HepG2 (cell line): ENCODE data around the gene IL1RAP. TPM values are rescaled to one million over a fixed set of nuclear protein-coding genes. Genes with fewer than 3 reads are reported as not detected.

Experiments used
- E2F5 ChIP-seq: sonication (generic); formaldehyde crosslinking; conservative IDR thresholded peaks from 2 replicates; pipeline ENCODE4 v1.4.0; 2020; ENCODE audit warnings: missing genetic modification reagents
- JDP2 ChIP-seq: sonication (generic); formaldehyde crosslinking; IDR thresholded peaks from 2 replicates; pipeline ENCODE4 v1.8.1; 2022; ENCODE audit warnings: missing genetic modification reagents, borderline replicate concordance
- MED13 ChIP-seq: sonication (generic); formaldehyde crosslinking; IDR thresholded peaks from 2 replicates; pipeline ENCODE4 v1.5.0; 2020; ENCODE audit warnings: missing genetic modification reagents
- RFXAP ChIP-seq: sonication (generic); formaldehyde crosslinking; IDR thresholded peaks from 2 replicates; pipeline ENCODE4 v1.4.0; 2020; ENCODE audit warnings: missing genetic modification reagents, borderline replicate concordance
- SKI ChIP-seq: fragments of 450-650 bp; IDR thresholded peaks from one replicate; pipeline ENCODE4 v1.6.1; 2018; ENCODE audit warnings: mild to moderate bottlenecking; ENCODE audit not compliant: partially characterized antibody
- SMC3 ChIP-seq: IDR thresholded peaks from 2 replicates; pipeline ENCODE4 v1.6.1; 2011; ENCODE audit warnings: low read length, improper control_type of control experiment
- TIGD3 ChIP-seq: sonication (generic); formaldehyde crosslinking; IDR thresholded peaks from 2 replicates; pipeline ENCODE4 v1.5.1; 2020; ENCODE audit warnings: mild to moderate bottlenecking, missing genetic modification reagents, borderline replicate concordance
- ZFP36 ChIP-seq: fragments of 150-350 bp; IDR thresholded peaks from 2 replicates; pipeline ENCODE4 v1.6.1; 2018; ENCODE audit warnings: borderline replicate concordance, low read length, low read depth; ENCODE audit not compliant: partially characterized antibody
- ZNF12 ChIP-seq: sonication (generic); formaldehyde crosslinking; IDR thresholded peaks from 2 replicates; pipeline ENCODE4 v1.5.0; 2020; ENCODE audit warnings: missing genetic modification reagents
- ZNF232 ChIP-seq: sonication (generic); formaldehyde crosslinking; IDR thresholded peaks from 2 replicates; pipeline ENCODE4 v1.4.0; 2020; ENCODE audit warnings: missing genetic modification reagents, borderline replicate concordance
- ZNF597 ChIP-seq: sonication (generic); formaldehyde crosslinking; IDR thresholded peaks from 2 replicates; pipeline ENCODE4 v1.5.0; 2020; ENCODE audit warnings: missing genetic modification reagents
- ZNF598 ChIP-seq: sonication (generic); formaldehyde crosslinking; IDR thresholded peaks from 2 replicates; pipeline ENCODE4 v1.5.1; 2020; ENCODE audit warnings: mild to moderate bottlenecking, missing genetic modification reagents, borderline replicate concordance
- ZNF607 ChIP-seq: sonication (generic); formaldehyde crosslinking; IDR thresholded peaks from 2 replicates; pipeline ENCODE4 v1.5.1; 2020; ENCODE audit warnings: missing genetic modification reagents, mild to moderate bottlenecking, borderline replicate concordance
- ZNF615 ChIP-seq: sonication (generic); formaldehyde crosslinking; IDR thresholded peaks from 2 replicates; pipeline ENCODE4 v1.5.0; 2020; ENCODE audit warnings: mild to moderate bottlenecking, missing genetic modification reagents, borderline replicate concordance
- ZNF709 ChIP-seq: sonication (generic); formaldehyde crosslinking; IDR thresholded peaks from 2 replicates; pipeline ENCODE4 v1.5.0; 2020; ENCODE audit warnings: mild to moderate bottlenecking, missing genetic modification reagents
- polyA plus RNA-seq, 8 experiments: library from polyadenylated mRNA; depleted of rRNA in 3 of 8; stranded (reverse) in 7 of 8; unstranded in 1 of 8; fragments of >200 nt; fragmentation: Illumina TruSeq in 4 of 8; extraction: Trizol in 4 of 8; gene quantifications; 2 replicates each; pipeline versions ENCODE4 v1.2.1 to v1.2.3, GENCODE V29; 2011 to 2016; ENCODE audit warnings: low read depth in 4 of 8, missing spikeins in 1 of 8, mixed read lengths in 1 of 8; ENCODE audit not compliant: insufficient read depth in 1 of 8
- total RNA-seq, 5 experiments: library from RNA; depleted of rRNA; stranded (reverse); fragments of >200 nt; fragmentation: Illumina TruSeq; extraction: Trizol; gene quantifications; 2 replicates each; pipeline ENCODE4 v1.2.3, GENCODE V29; 2016; ENCODE audit warnings: low read depth in 1 of 5
- TF ChIP-seq, protein P1 (sequence below): sonication (generic); formaldehyde crosslinking; IDR thresholded peaks from 2 replicates; pipeline ENCODE4 v1.8.0; 2022; ENCODE audit warnings: missing genetic modification reagents, mild to moderate bottlenecking, inconsistent platforms, borderline replicate concordance
- TF ChIP-seq, protein P2 (sequence below): sonication (generic); formaldehyde crosslinking; IDR thresholded peaks from 2 replicates; pipeline ENCODE4 v1.4.0; 2020; ENCODE audit warnings: missing genetic modification reagents; ENCODE audit errors: not compliant biosample characterization
- TF ChIP-seq, protein P3 (sequence below): sonication (generic); formaldehyde crosslinking; IDR thresholded peaks from 2 replicates; pipeline ENCODE4 v1.4.0; 2020; ENCODE audit warnings: low read depth, mild to moderate bottlenecking, missing genetic modification reagents

Gene IL1RAP
- total and polyA plus RNA-seq, 2 of the 13 experiments (the other 11 are each of a cell fraction or from before 2014, with no cell fraction given) = 18.3 to 54.9 TPM

DNA sequence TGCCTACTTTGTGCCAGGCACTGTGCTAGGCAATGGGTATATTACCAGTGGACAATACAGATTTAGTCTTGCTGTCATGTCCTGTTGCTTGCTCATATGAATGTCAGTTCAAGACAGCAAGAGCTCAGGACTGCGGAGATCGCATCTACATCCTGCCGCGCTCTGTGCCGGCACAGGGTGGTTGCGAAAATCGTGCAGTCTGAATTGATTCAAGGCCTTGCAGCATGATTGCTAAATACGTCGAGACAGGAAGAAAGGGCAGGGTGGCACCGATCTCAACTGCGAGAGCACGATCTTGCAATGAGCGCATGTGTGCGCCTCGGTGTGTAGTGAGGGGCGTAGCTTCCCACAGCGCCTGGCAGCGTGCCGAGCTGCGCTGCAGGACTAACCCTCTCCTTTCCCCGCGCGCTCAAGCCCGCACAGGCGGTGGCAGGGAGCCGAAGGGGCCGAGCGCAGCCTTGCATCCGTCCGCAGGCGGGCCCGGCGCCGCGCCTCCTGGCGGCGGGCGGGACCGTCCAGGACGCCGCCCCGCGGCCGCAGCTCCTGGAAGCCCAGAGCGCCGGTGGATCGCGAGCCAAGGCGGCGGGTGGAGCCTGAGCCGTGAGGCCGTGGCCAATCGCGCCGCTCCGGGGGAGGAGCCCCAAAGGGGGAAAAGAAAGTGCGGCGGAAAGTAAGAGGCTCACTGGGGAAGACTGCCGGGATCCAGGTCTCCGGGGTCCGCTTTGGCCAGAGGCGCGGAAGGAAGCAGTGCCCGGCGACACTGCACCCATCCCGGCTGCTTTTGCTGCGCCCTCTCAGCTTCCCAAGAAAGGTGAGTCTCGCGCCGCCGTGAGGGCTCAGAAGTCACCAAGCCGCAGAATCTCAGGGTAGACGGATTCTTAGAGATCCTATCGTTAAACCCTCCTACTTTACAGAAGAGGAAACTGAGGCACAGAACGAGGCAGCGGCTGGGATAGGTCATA lies at the start of gene IL1RAP (continued):
- TF ChIP-seq ZNF598 = no peak
- no peak for TF ChIP-seq ZNF597
- peak; percentile 53 for TF ChIP-seq MED13
- TF ChIP-seq, protein P1, sequence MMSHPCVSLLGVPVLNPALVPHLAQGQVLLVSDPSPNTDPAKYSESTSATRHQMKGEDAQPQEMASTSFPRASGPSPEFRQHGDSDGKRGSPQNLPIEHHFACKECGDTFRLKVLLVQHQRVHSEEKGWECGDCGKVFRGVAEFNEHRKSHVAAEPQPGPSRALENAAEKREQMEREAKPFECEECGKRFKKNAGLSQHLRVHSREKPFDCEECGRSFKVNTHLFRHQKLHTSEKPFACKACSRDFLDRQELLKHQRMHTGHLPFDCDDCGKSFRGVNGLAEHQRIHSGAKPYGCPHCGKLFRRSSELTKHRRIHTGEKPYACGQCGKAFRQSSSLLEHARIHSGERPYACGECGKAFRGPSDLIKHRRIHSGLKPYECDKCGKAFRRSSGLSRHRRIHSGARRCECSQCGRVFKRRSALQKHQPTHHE = peak; percentile 71; the same call in 1 of the 2 replicates
- peak; percentile 62 for TF ChIP-seq ZNF607 (CRISPR knock-in tag)
- no peak for TF ChIP-seq ZNF615 (CRISPR knock-in tag)
- peak; percentile 83 for TF ChIP-seq ZNF709 (CRISPR knock-in tag)
- TF ChIP-seq, protein P2, sequence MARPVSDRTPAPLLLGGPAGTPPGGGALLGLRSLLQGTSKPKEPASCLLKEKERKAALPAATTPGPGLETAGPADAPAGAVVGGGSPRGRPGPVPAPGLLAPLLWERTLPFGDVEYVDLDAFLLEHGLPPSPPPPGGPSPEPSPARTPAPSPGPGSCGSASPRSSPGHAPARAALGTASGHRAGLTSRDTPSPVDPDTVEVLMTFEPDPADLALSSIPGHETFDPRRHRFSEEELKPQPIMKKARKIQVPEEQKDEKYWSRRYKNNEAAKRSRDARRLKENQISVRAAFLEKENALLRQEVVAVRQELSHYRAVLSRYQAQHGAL (CRISPR knock-in tag) = peak; percentile 23
- TF ChIP-seq RFXAP (CRISPR knock-in tag) = peak; percentile 81; the same call in 1 of the 2 replicates
- TF ChIP-seq ZFP36 = no peak
- peak; percentile 92 for TF ChIP-seq SKI
- no peak for TF ChIP-seq JDP2 (CRISPR knock-in tag)
- TF ChIP-seq SMC3 = no peak
- TF ChIP-seq TIGD3 (CRISPR knock-in tag) = no peak
- TF ChIP-seq ZNF12 (CRISPR knock-in tag) = peak; percentile 58; the same call in 1 of the 2 replicates
- TF ChIP-seq ZNF232 (CRISPR knock-in tag) = peak; percentile 84; the same call in 1 of the 2 replicates
- TF ChIP-seq E2F5 (CRISPR knock-in tag) = no peak; the same call in 1 of the 2 replicates
- TF ChIP-seq, protein P3, sequence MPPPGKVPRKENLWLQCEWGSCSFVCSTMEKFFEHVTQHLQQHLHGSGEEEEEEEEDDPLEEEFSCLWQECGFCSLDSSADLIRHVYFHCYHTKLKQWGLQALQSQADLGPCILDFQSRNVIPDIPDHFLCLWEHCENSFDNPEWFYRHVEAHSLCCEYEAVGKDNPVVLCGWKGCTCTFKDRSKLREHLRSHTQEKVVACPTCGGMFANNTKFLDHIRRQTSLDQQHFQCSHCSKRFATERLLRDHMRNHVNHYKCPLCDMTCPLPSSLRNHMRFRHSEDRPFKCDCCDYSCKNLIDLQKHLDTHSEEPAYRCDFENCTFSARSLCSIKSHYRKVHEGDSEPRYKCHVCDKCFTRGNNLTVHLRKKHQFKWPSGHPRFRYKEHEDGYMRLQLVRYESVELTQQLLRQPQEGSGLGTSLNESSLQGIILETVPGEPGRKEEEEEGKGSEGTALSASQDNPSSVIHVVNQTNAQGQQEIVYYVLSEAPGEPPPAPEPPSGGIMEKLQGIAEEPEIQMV = no peak
